Measurements from ENCODE around the gene INAFM2. TPM values are rescaled to one million over a fixed set of nuclear protein-coding genes. Genes with fewer than 3 reads are reported as not detected.

The INAFM2 gene
- total and polyA plus RNA-seq, 7 experiments from 2014 or later = 2.0 to 21.2 (median 8.4) TPM

- Mint-ChIP-seq H3K4me3 (peak overlapping the region; percentile 80 to 91 (median 85)), H3K27ac (peak overlapping the region in 4 of 9 donors; percentile 65 to 86 (median 79)), H3K27me3 (peaks cover 0 to 13% (median 0%) of the 10 kb centered on the region in 5 donors), H3K36me3 (peaks cover 0 to 8% (median 5%) of the 10 kb centered on the region in 5 donors), H3K9me3 (peaks cover 0 to 1% (median 0%) of the 10 kb centered on the region in 11 donors), H3K4me1 (peaks cover 14 to 39% (median 28%) of the 10 kb centered on the region in 7 donors)
- no peaks in the 10 kb centered on the region for H3K27me3 ChIP-seq (ENCODE audit: control insufficient read depth in 2 of 2, insufficient read depth in 2 of 2, low read length in 2 of 2)
- peak overlapping the region; percentile 59 for H3K4me3 ChIP-seq (ENCODE audit: low read length)
- POLR2A ChIA-PET = interaction anchor here (0.6 to 1.7 kb wide), 5 partner anchors 10 to 74 kb away, joined by 3 to 5 read pairs (median 3); partner anchors contain the start of genes BAHD1 and IVD
- ATAC-seq (no peak), DNase-seq (no peak)
- peaks cover 19 to 24% of the 10 kb centered on the region in 2 donors for H3K4me1 ChIP-seq (ENCODE audit: control insufficient read depth in 2 of 2, insufficient read depth in 2 of 2, low read length in 2 of 2)
- CTCF ChIA-PET = interaction anchor here (1.0 to 3.8 kb wide), 4 partner anchors 27 to 59 kb away, joined by 3 to 17 read pairs (median 4); partner anchors contain the start of gene PLCB2
- intact Hi-C loops (cut with micrococcal nuclease) = no loop called here
- H3K27ac ChIP-seq (ENCODE audit: low read depth, low read length) = no peak overlapping the region
- no peaks in the 10 kb centered on the region for H3K9me3 ChIP-seq (ENCODE audit: control insufficient read depth in 2 of 3, low read length in 3 of 3)
- no peaks in the 10 kb centered on the region for H3K36me3 ChIP-seq (ENCODE audit: control insufficient read depth in 2 of 3, insufficient read depth in 3 of 3, low read length in 3 of 3)
Measured at GRCh38 chr15:40366457-40367370, 43.2 kb downstream of the INAFM2 start.

GRCh38 chr15:40367371-40367685 is 43.8 kb downstream of the INAFM2 start:
- POLR2A ChIA-PET = interaction anchor here (0.9 to 1.7 kb wide), 6 partner anchors 11 to 74 kb away, joined by 3 to 5 read pairs (median 4); partner anchors contain the start of genes BAHD1, INAFM2 and KNSTRN
- DNase-seq = no peak
- peaks cover 0 to 1% (median 0%) of the 10 kb centered on the region in 11 donors for H3K9me3 Mint-ChIP-seq

GRCh38 chr15:40367686-40368611 is 44.5 kb downstream of the INAFM2 start:
- Mint-ChIP-seq H3K9me3 (peaks cover 0 to 1% (median 0%) of the 10 kb centered on the region in 11 donors), H3K36me3 (no peaks in the 10 kb centered on the region), H3K27ac (peak overlapping the region in 8 of 9 donors; percentile 45 to 91 (median 79)), H3K4me3 (peak overlapping the region; percentile 80 to 91 (median 85)), H3K27me3 (peaks cover 0 to 16% (median 0%) of the 10 kb centered on the region in 5 donors), H3K4me1 (peaks cover 14 to 33% (median 26%) of the 10 kb centered on the region in 7 donors)
- peak overlapping the region; percentile 59 for H3K4me3 ChIP-seq (ENCODE audit: low read length)
- peaks cover 19 to 24% of the 10 kb centered on the region in 2 donors for H3K4me1 ChIP-seq (ENCODE audit: control insufficient read depth in 2 of 2, insufficient read depth in 2 of 2, low read length in 2 of 2)
- POLR2A ChIA-PET = interaction anchor here (0.6 to 2.2 kb wide), 11 partner anchors 11 to 175 kb away, joined by 3 to 8 read pairs (median 3); partner anchors contain the start of genes BAHD1, INAFM2, IVD and KNSTRN
- H3K27me3 ChIP-seq (ENCODE audit: control insufficient read depth in 2 of 2, insufficient read depth in 2 of 2, low read length in 2 of 2) = no peaks in the 10 kb centered on the region
- peak; percentile 98 for ATAC-seq
- H3K9me3 ChIP-seq (ENCODE audit: control insufficient read depth in 2 of 3, low read length in 3 of 3) = no peaks in the 10 kb centered on the region
- DNase-seq = peak; percentile 82 to 89 (median 86)
- no peak overlapping the region for H3K27ac ChIP-seq (ENCODE audit: low read depth, low read length)
- H3K36me3 ChIP-seq (ENCODE audit: control insufficient read depth in 2 of 3, insufficient read depth in 3 of 3, low read length in 3 of 3) = no peaks in the 10 kb centered on the region
- intact Hi-C loops (cut with micrococcal nuclease) = loop anchor here (1.0 to 2.0 kb wide), 10 partner anchors 10 to 139 kb away; partner anchors contain the start of genes DISP2 (in 2 of the 2), IVD (in 2 of the 2), KNSTRN (in 2 of the 2) and INAFM2 (in 1 of the 2)
- CTCF ChIA-PET = interaction anchor here (0.9 to 3.8 kb wide), 10 partner anchors 7 to 60 kb away, joined by 3 to 17 read pairs (median 4); partner anchors contain the start of gene PLCB2

More at GRCh38 chr15:40367371-40367685, 43.8 kb downstream of the INAFM2 start:
- H3K4me3 ChIP-seq (ENCODE audit: low read length) = peak overlapping the region; percentile 59
- no peaks in the 10 kb centered on the region for H3K27me3 ChIP-seq (ENCODE audit: control insufficient read depth in 2 of 2, insufficient read depth in 2 of 2, low read length in 2 of 2)
- H3K4me3 Mint-ChIP-seq = peak overlapping the region; percentile 80 to 91 (median 85)
- H3K9me3 ChIP-seq (ENCODE audit: control insufficient read depth in 2 of 3, low read length in 3 of 3) = no peaks in the 10 kb centered on the region
- CTCF ChIA-PET = interaction anchor here (0.9 to 3.8 kb wide), 6 partner anchors 23 to 59 kb away, joined by 3 to 17 read pairs (median 4); partner anchors contain the start of gene PLCB2
- H3K27ac ChIP-seq (ENCODE audit: low read depth, low read length) = no peak overlapping the region
- H3K27ac Mint-ChIP-seq = peak overlapping the region in 8 of 9 donors; percentile 65 to 91 (median 79)
- H3K27me3 Mint-ChIP-seq = peaks cover 0 to 16% (median 0%) of the 10 kb centered on the region in 5 donors
- ATAC-seq = no peak
- peaks cover 0 to 5% (median 4%) of the 10 kb centered on the region in 5 donors for H3K36me3 Mint-ChIP-seq
- H3K36me3 ChIP-seq (ENCODE audit: control insufficient read depth in 2 of 3, insufficient read depth in 3 of 3, low read length in 3 of 3) = no peaks in the 10 kb centered on the region
- peaks cover 14 to 38% (median 28%) of the 10 kb centered on the region in 7 donors for H3K4me1 Mint-ChIP-seq
- peaks cover 19 to 24% of the 10 kb centered on the region in 2 donors for H3K4me1 ChIP-seq (ENCODE audit: control insufficient read depth in 2 of 2, insufficient read depth in 2 of 2, low read length in 2 of 2)
- intact Hi-C loops (cut with micrococcal nuclease) = no loop called here

GRCh38 chr15:40368719-40369473 is 45.4 kb downstream of the INAFM2 start:
- intact Hi-C loops (cut with micrococcal nuclease) = loop anchor here (1.0 to 2.0 kb wide), 10 partner anchors 11 to 138 kb away; partner anchors contain the start of genes DISP2 (in 2 of the 2), IVD (in 2 of the 2), KNSTRN (in 2 of the 2) and INAFM2 (in 1 of the 2)
- Histone ChIP-seq H3K27me3 (ENCODE audit: control insufficient read depth in 2 of 2, insufficient read depth in 2 of 2, low read length in 2 of 2) (no peaks in the 10 kb centered on the region), H3K4me1 (ENCODE audit: control insufficient read depth in 2 of 2, insufficient read depth in 2 of 2, low read length in 2 of 2) (peaks cover 19 to 24% of the 10 kb centered on the region in 2 donors), H3K9me3 (ENCODE audit: control insufficient read depth in 2 of 3, low read length in 3 of 3) (no peaks in the 10 kb centered on the region), H3K4me3 (ENCODE audit: low read length) (no peak overlapping the region), H3K27ac (ENCODE audit: low read depth, low read length) (no peak overlapping the region), H3K36me3 (ENCODE audit: control insufficient read depth in 2 of 3, insufficient read depth in 3 of 3, low read length in 3 of 3) (no peaks in the 10 kb centered on the region)
- DNase-seq (no peak), ATAC-seq (no peak)
- no peaks in the 10 kb centered on the region for H3K9me3 Mint-ChIP-seq
- CTCF ChIA-PET = interaction anchor here (0.5 to 3.8 kb wide), 10 partner anchors 8 to 123 kb away, joined by 3 to 17 read pairs (median 5); partner anchors contain the start of gene KNSTRN
- peak overlapping the region in 6 of 9 donors; percentile 34 to 85 (median 50) for H3K27ac Mint-ChIP-seq
- no peaks in the 10 kb centered on the region for H3K36me3 Mint-ChIP-seq
- H3K4me3 Mint-ChIP-seq = peak overlapping the region; percentile 25 to 68 (median 41)
- H3K27me3 Mint-ChIP-seq = peaks cover 0 to 16% (median 0%) of the 10 kb centered on the region in 5 donors
- POLR2A ChIA-PET = interaction anchor here (0.6 to 2.2 kb wide), 6 partner anchors 10 to 174 kb away, joined by 3 to 8 read pairs (median 3); partner anchors contain the start of genes BAHD1, IVD and KNSTRN
- H3K4me1 Mint-ChIP-seq = peaks cover 14 to 28% (median 25%) of the 10 kb centered on the region in 7 donors

GRCh38 chr15:40369474-40369869 is 46.0 kb downstream of the INAFM2 start:
- peaks cover 0 to 16% (median 0%) of the 10 kb centered on the region in 5 donors for H3K27me3 Mint-ChIP-seq
- Histone ChIP-seq H3K27ac (ENCODE audit: low read depth, low read length) (no peak overlapping the region), H3K9me3 (ENCODE audit: control insufficient read depth in 2 of 3, low read length in 3 of 3) (no peaks in the 10 kb centered on the region), H3K36me3 (ENCODE audit: control insufficient read depth in 2 of 3, insufficient read depth in 3 of 3, low read length in 3 of 3) (no peaks in the 10 kb centered on the region), H3K27me3 (ENCODE audit: control insufficient read depth in 2 of 2, insufficient read depth in 2 of 2, low read length in 2 of 2) (no peaks in the 10 kb centered on the region), H3K4me3 (ENCODE audit: low read length) (no peak overlapping the region), H3K4me1 (ENCODE audit: control insufficient read depth in 2 of 2, insufficient read depth in 2 of 2, low read length in 2 of 2) (peaks cover 19 to 24% of the 10 kb centered on the region in 2 donors)
- H3K27ac Mint-ChIP-seq = peak overlapping the region in 5 of 9 donors; percentile 36 to 85 (median 52)
- ATAC-seq = no peak
- peaks cover 14 to 28% (median 25%) of the 10 kb centered on the region in 7 donors for H3K4me1 Mint-ChIP-seq
- CTCF ChIA-PET = interaction anchor here (0.5 to 3.8 kb wide), 7 partner anchors 9 to 59 kb away, joined by 3 to 17 read pairs (median 5); partner anchors contain the start of gene KNSTRN
- no peak for DNase-seq
- no peaks in the 10 kb centered on the region for H3K9me3 Mint-ChIP-seq
- H3K4me3 Mint-ChIP-seq = peak overlapping the region in 4 of 10 donors; percentile 26 to 42 (median 34)
- no peaks in the 10 kb centered on the region for H3K36me3 Mint-ChIP-seq
- POLR2A ChIA-PET = interaction anchor here (0.9 to 2.2 kb wide), 3 partner anchors 10 to 36 kb away, joined by 3 to 8 read pairs (median 3); partner anchors contain the start of genes IVD and KNSTRN
- intact Hi-C loops (cut with micrococcal nuclease) = loop anchor here in 1 of 2 donors (2.0 kb wide), 2 partner anchors 35 to 61 kb away; partner anchors contain the start of gene IVD

Measured in naive thymus-derived CD4-positive, alpha-beta T cell (primary cell).